ENCODE measurements around the gene NANOS2. TPM values are rescaled to one million over a fixed set of nuclear protein-coding genes. Genes with fewer than 3 reads are reported as not detected.

Gene NANOS2
- total RNA-seq, 1 donor = not detected

GRCh38 chr19:45883881-45884681, 30.5 kb downstream of the NANOS2 start:
- Histone ChIP-seq H3K27me3 (ENCODE audit: insufficient read depth, low read length) (no peaks in the 10 kb centered on the region), H2AFZ (ENCODE audit: low read length) (no peak overlapping the region), H3K36me3 (ENCODE audit: insufficient read depth, low read length) (peaks cover 5% of the 10 kb centered on the region), H4K20me1 (ENCODE audit: insufficient read depth, low read length) (peaks cover 24% of the 10 kb centered on the region), H3K9me3 (ENCODE audit: low read depth, low read length) (no peaks in the 10 kb centered on the region), H3K27ac (ENCODE audit: low read depth, low read length) (no peak overlapping the region), H3K4me2 (ENCODE audit: insufficient read depth, low read length) (peak overlapping the region; percentile 48), H3K4me1 (ENCODE audit: insufficient read depth, low read length) (peaks cover 25% of the 10 kb centered on the region), H3K79me2 (ENCODE audit: insufficient read depth, low read length) (peaks cover 17% of the 10 kb centered on the region), H3K4me3 (ENCODE audit: insufficient read depth, low read length) (no peak overlapping the region)
- DNase-seq (ENCODE audit: insufficient read length, low spot score, missing footprints) = peak; percentile 73
- no peak for TF ChIP-seq CTCF (IDR thresholded peaks at IDR 0.05; ENCODE audit: extremely low read depth, low read depth, low read length)

- no peak overlapping the region for H3K27ac ChIP-seq (ENCODE audit: low read depth, low read length)
- peaks cover 25% of the 10 kb centered on the region for H3K4me1 ChIP-seq (ENCODE audit: insufficient read depth, low read length)
- H2AFZ ChIP-seq (ENCODE audit: low read length) = no peak overlapping the region
- TF ChIP-seq CTCF (IDR thresholded peaks at IDR 0.05; ENCODE audit: extremely low read depth, low read depth, low read length) = no peak
- no peak overlapping the region for H3K4me3 ChIP-seq (ENCODE audit: insufficient read depth, low read length)
- H3K9me3 ChIP-seq (ENCODE audit: low read depth, low read length) = no peaks in the 10 kb centered on the region
- peaks cover 24% of the 10 kb centered on the region for H4K20me1 ChIP-seq (ENCODE audit: insufficient read depth, low read length)
- no peaks in the 10 kb centered on the region for H3K27me3 ChIP-seq (ENCODE audit: insufficient read depth, low read length)
- H3K79me2 ChIP-seq (ENCODE audit: insufficient read depth, low read length) = peaks cover 17% of the 10 kb centered on the region
- peak overlapping the region; percentile 48 for H3K4me2 ChIP-seq (ENCODE audit: insufficient read depth, low read length)
- peaks cover 5% of the 10 kb centered on the region for H3K36me3 ChIP-seq (ENCODE audit: insufficient read depth, low read length)
- no peak for DNase-seq (ENCODE audit: insufficient read length, low spot score, missing footprints)
Observed at GRCh38 chr19:45883586-45883880, 31.0 kb downstream of the NANOS2 start.

- peak; percentile 96 for TF ChIP-seq CTCF (IDR thresholded peaks at IDR 0.05; ENCODE audit: extremely low read depth, low read depth, low read length)
- H3K27me3 ChIP-seq (ENCODE audit: insufficient read depth, low read length) = no peaks in the 10 kb centered on the region
- H3K4me3 ChIP-seq (ENCODE audit: insufficient read depth, low read length) = peak overlapping the region; percentile 13
- peaks cover 24% of the 10 kb centered on the region for H4K20me1 ChIP-seq (ENCODE audit: insufficient read depth, low read length)
- H3K27ac ChIP-seq (ENCODE audit: low read depth, low read length) = no peak overlapping the region
- peaks cover 5% of the 10 kb centered on the region for H3K36me3 ChIP-seq (ENCODE audit: insufficient read depth, low read length)
- peak; percentile 99 for DNase-seq (ENCODE audit: insufficient read length, low spot score, missing footprints)
- H3K79me2 ChIP-seq (ENCODE audit: insufficient read depth, low read length) = peaks cover 17% of the 10 kb centered on the region
- H3K4me2 ChIP-seq (ENCODE audit: insufficient read depth, low read length) = peak overlapping the region; percentile 29
- H2AFZ ChIP-seq (ENCODE audit: low read length) = no peak overlapping the region
- H3K4me1 ChIP-seq (ENCODE audit: insufficient read depth, low read length) = peaks cover 25% of the 10 kb centered on the region
- H3K9me3 ChIP-seq (ENCODE audit: low read depth, low read length) = no peaks in the 10 kb centered on the region
Observed at GRCh38 chr19:45882652-45883585, 31.7 kb downstream of the NANOS2 start.

Measured in osteoblast (primary cell).